ENCODE results near the gene NCOR2.

DNA sequence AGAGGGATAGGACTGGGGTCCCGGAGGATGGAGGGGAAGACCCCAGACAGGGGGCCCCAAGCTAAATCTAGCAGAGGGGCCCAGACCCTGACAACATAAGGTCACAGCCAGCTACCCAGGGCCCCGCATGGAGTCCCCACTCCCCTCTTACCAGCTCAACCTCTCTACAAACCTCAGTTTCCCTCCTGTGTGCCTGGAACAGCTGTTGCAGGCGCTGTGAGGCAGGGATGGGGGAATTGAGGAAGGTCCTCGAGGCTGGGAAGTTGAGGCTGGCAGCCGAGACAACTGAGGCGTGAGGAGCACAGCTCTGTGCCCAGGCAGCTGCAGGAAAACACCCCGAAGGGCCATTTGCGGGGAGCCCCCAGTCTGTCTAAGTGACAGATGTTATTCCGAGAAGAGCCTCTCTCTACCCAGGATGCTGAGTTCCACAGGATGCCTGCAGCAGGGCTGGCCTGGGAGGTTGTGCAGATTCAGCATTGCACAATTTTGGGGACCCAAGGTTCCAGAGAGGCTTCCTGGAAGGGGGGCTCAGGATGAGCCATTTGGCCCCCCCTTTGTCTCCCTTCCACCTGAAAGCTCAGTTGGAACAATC, 42.7 kb upstream of the NCOR2 start:
- TF ChIP-seq FOXK2 (IDR thresholded peaks at IDR 0.05) (no peak), TARDBP (IDR thresholded peaks at IDR 0.05) (no peak), ZNF384 (IDR thresholded peaks at IDR 0.05) (no peak), SUZ12 (IDR thresholded peaks at IDR 0.05) (no peak)
- TF ChIP-seq, protein P1, sequence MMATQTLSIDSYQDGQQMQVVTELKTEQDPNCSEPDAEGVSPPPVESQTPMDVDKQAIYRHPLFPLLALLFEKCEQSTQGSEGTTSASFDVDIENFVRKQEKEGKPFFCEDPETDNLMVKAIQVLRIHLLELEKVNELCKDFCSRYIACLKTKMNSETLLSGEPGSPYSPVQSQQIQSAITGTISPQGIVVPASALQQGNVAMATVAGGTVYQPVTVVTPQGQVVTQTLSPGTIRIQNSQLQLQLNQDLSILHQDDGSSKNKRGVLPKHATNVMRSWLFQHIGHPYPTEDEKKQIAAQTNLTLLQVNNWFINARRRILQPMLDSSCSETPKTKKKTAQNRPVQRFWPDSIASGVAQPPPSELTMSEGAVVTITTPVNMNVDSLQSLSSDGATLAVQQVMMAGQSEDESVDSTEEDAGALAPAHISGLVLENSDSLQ (IDR thresholded peaks at IDR 0.05) = no peak
